Measurements from ENCODE around the gene DISC1.

The DISC1 gene

DNA sequence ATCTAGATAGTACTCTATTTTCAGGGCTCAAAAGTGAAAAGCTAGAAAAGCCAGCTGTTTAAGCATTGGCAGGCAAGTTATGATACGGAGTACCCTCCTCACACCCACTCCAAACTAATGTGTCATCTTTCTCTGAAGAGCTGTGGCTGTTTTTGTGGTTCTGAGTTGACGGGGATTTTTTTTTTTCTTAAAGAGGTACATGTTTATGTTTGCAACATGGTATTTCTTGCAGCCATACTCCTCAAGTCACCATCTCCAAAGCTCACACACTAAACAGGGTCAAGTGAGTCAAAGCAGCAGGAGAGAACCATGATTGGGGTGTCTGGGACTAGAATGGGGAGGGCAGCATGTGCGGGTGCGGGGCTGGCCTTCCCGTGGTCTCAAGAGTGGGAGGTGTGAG lies 347.2 kb downstream of the DISC1 start:
- DNase-seq = no peak

DNA sequence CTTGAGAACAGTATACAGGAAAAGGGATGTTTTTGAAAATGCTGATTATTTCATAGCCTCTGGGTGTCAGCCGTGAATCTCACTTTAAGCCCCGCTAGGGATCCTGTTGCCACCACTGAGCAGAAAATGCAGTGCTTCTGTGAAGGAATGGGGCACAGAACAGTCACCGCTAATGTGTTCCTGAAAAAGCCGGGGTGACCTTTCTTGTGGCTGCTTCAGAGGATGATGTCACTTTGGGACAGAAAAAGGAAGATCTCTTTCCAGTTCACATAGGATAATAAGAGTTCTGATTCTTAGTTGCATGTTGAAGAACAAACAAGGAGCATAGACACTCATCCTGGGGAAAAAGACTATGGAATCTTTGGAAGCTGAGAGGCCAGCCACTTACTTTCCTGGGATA lies 349.6 kb downstream of the DISC1 start:
- DNase-seq = no peak

DNA sequence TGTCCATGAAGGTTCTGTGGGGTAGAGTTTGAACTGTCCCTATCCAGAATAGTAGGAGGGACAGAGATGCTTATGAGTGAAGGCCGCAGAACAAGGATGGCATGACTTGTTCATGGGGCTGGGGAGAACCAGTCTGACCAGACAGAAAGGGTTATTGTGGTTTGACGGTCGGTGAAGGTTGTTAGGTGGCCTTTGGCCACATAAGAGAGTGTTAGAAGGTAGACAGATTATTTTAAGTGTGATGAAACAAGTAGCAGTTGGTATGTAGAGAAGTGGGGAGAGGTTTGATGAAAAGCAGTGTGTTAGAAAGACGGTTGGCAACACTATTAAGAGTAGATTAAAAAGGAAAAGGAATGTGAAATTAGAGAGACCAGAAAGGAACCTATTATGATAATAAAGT lies 355.1 kb downstream of the DISC1 start:
- DNase-seq = no peak

DNA sequence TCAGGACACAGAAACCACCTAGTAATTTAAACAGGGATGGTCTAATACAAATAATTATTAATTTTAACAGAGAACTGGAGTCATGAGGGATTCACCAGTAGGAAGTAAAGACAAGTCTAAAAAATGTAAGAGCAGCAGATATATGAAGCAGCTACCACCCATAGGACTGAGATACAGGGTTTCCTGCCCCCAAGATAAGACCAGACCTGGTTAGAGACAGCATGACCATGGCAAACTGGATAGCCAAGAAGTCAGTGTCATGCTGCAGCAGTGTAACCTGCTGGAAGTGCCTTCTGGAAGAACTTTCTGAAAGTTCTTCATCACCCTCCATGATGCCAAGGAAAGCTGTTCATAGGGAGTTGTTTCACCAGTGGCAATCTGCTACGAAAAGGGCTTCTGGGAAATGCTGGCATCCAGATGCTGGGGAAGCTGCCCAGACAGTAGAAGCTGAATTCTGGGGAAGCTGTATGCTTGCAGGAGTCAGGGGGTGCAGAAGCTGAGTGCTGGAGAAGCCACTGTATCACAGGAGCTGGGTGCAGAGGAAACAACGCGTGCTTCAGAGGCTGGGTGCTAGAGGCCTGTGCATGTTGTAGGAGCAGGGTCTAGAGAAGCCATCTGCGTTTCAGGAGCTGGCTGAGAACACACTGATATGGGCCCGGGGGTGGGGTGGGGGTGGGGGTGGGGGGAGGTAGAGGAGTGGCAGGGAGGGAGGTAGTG lies 356.4 kb downstream of the DISC1 start:
- no peak for DNase-seq

DNA sequence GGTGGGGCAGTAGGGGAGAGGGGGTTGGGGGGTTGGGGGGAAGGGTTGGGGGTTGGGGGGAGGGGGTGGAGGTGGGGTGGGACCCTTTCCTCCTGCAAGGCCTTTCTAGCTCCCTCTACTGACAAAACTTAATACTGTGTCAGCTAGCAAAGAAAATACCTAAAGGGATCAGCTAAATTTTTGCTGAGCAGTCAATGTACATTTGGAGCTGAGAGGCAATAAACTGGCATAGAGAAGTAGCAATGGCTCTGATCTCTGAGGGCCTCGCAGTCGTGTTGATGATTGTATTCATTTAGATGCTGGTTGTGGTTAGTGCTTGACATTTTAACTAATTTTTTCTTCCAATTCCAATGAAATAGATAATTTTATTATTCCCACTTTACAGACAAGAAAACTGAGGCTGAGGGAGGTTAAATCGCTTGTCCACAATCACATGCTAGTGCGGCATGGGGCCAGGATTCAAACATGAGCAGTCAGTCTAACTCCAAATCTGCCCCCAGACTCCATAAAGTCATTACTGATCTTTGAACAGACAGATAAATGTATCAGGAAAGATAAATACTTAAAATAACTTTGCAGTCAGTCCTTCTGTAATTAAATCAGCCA lies 357.1 kb downstream of the DISC1 start:
- DNase-seq = no peak

DNA sequence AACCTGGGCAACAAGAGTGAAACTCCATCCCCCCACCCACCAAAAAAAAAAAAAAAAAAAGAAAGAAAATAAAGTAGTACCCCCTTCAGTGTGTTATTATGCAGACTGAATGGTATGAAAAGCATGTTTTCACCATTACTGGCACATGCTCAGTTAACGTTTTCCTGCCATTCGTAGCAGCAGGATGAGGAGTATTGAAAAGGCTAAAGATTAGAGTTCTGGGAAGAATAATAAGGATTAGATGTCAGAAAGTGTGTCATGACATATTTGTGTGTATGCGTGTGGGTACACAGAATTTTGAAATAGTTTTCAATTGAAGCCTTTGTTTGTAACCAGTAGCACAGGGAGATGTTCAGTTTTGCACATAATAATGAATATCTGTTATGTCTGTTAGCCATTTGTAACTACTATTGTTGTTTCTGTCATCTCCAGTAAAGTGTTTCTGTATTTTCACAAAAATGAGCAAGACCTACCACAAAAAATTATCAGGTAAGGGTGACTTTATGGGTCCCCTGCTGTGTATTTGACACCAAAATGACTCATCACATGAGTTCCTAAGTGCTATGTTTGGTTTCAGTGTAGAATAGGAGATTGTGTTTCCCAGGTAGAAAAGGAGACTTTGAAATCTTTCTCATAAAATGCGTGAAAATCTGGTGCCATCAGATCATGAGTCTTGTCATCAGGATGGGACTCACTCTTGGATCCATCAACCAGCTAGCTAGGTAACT lies 358.9 kb downstream of the DISC1 start:
- DNase-seq = no peak

DNA sequence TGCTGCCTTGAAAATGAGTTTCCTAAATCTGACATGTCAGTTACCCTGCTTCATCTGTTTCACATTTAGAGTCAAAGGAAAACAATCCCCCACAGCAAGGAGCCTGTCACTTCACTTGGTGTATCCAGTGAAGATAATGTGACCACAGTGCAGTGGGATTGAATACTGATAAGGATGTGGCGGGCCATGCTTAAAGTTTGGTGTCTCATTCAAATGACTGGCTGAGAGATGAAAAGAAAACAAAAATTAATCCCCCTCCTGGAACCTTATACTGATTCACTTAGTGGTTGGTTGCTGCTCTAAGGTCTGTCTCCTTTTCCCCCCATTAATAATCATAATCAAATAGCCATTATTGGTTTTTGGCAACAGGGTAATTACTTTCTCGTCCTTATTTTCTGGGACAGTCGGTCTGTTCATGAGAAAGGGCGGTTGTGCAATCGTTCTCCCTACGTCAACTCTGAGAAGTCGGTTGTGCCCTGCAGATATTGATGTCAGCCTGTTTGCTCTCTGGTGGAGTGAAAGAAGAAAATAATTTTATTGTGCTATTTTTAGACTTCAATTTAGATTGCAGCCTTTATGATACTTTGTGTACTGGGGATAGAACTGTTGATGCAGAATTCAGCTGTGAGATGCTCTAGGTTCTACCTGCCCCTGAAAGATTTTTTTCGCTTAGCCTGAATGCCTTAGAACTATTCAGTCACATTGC lies 360.2 kb downstream of the DISC1 start:
- DNase-seq = peak in 1 of 58 donors; percentile 11

DNA sequence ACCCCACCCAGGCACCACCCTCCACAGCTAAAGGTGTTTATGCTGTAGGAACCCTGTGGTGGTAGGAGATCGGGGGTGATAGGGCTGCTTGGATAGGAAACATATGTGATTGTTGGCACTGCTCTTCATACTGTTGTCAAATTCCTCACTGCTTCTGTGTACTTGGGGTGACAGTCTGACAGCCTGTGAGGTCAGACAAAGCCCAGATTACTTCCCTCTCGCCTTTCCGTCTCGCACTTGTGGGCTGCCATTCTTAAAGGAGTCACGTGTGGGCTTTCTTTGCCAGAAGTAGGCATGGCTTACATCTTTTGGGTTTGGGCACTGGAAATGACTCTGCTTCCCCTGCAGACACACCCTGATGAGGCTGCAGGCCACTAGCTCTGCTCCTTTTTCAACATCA lies 363.8 kb downstream of the DISC1 start:
- no peak for DNase-seq

DNA sequence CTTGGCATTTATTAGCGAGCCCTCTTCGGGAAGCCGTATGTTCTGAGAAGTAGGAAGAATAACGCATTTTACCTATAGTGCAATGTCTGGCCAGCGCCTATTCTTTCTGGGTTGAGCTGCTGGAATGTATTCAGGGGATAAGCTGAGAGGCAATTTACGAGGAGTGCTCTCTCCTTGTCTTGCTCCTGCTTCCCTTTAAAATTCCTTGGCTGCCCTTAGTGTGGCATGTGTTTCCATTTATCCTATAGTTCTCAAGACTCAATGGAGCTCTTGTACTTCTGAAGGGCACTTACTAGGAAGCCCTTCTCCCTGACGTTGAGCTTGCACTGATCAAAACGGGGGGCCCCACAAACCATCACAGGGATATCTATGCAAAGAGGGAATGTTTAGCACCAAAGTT lies 364.6 kb downstream of the DISC1 start:
- DNase-seq = no peak

DNA sequence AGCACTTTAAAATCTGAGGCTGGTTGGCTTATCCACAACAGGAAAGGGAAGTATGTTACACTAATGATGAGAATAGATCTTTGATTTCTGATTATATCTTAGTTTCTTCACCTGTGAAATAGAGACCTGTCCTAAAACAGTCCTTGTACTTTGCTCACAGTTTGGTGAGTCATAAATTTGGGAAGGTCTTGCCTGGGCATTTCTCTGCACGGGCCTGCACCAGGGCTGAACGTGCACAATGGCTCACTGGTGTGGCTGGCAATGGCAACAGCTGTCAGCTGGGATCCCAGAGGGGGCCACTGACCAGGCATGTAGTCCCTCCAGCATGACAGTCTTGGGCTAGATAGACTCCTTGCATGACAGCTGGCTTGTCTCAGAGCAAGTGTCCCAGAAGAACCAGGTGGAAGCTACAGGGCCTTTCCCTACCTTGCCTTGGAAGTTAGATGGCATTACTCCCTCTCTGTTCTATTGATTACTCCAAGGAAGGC lies 367.4 kb downstream of the DISC1 start:
- DNase-seq = no peak

DNA sequence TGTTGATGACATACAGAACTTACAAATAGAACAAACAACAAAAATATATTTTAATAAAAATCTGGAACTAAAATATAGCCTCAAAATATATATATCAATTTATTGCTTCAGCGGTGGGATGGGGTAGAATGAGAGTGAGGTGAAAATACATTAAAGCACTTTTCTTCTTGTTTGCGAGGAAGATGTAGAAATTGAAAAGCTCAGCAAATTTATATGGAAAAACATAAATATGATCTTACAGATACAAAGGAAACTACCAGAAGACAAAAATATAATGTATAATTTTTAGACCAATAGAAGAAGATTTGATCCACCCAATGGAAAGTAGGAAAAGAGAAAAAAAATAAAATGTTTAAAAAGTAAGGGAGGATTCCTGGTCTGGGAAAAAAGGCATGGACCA lies 372.2 kb downstream of the DISC1 start:
- no peak for DNase-seq

DNA sequence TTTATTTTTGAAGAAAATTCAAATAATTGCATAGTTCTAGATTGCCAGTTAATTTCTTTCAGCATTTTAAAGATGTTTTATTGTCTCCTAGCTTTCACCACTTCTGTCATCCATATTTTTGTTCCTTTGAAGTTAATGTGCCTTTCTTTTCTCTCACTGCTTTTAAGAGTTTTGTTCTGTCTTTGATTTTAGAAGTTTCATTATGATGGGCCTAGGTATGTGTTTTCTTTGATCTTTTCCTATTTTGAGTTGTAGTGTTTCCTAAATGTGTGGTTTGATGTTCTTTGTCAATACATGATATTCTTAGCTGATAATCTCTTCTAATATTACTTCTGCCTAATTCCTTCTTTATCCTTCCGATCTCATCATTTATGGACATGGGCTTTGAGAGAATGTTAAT lies 378.7 kb downstream of the DISC1 start:
- no peak for DNase-seq

DNA sequence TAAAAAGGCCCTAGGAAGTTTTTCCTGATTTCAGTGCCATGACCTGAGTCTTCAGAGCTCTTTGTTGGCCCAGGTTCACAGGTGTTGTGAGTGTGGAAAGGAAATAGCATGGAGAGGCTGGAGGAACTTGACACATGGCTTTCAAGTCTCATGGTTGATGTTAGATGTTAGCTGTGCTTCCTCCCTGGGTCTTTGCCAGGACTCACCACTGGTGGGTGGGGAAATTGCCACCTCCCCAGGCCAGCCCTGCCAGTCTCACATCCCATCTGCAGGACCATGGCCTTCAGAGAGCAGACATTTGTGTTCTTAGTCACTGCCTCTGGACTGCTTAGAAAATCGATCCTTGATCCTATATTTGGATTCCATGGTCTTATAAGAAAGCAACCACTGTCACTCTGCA lies 383.2 kb downstream of the DISC1 start:
- peak in 1 of 58 donors; percentile 6 for DNase-seq

DNA sequence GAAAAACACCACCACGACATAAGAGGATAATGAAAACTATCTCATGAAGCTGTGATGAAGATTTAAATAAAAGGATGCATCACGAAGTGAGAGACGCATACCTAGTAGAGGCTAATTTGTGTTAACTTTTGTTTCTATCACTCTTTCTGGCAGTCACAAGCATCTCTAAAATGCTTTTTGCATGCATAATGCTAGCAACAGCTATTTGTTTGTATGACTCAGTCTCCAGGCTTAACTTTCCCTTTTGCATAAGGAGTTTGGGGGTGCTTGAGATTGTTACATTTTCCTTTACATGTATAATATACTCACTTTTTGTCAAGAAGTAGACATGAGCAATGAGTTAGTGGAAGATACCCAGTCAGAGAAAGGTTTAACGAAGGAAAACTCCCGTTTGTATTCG lies 385.4 kb downstream of the DISC1 start:
- no peak for DNase-seq

DNA sequence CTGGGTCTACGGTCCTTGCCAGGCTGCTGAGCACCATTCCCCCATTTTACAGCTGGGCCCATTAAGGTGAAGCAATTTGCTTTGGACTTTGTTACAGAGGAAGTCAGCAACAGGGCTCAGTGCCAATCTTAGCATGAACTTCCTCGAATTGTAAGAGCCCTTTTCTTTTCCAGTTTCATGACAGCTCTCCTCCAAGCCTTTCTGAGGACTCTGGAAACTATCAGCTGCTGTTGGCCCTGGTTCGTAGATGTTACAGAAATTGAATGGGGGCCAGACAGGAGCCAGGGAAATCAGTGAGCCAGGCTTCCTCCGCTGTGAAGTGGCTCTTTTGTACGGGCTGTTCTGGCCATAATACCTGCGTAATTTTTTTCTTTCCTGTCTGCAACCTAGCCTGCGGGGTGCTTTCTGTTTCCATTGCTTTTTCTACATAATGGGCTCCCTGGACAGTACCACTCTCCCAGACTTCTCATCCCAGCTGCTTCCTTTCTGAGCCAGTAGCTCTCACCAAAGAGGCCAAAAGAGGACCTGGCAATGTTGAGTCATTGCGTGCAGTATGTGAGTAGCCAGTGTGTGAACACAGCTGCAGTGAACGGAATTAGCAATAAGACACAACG lies 386.3 kb downstream of the DISC1 start:
- peak in 6 of 58 donors; percentile 5 to 30 (median 10) for DNase-seq

DNA sequence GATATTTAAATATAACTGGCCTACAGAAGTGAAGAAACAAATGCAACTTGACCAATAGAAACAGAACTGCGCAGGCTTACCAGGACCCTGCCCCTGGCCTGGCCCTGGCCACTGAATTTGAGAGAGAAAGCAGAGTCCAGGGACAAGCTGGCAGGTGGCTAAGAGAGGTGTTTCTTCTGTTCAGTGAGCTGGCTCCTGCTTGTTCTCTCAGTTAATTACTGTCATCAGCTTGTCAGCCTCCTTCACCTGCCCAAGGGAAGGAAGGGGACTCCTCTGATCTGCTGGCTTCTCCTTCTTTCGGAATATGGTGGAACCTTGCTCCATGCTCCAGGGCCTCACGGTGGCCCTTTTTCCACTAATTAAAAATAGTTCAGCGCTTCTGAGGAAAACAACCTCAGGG lies 388.4 kb downstream of the DISC1 start:
- no peak for DNase-seq

DNA sequence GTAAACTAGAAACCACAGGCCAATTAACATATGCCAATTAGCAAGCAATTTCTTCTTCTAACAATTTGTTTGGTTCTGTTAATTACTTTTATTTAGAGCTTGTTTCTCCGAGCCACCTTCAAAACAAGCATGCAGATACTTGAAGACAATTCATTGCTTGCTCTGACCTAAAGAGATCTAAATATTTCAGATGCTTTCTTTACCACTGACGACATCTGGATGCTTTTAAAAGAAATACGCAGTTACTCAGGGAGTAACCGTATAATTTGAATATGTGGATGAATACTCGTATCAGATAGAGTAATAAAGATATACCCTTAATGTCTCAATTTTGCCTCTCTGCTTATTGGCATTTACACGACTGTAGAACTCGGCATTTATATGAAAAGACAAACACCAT lies 390.0 kb downstream of the DISC1 start:
- DNase-seq = no peak

DNA sequence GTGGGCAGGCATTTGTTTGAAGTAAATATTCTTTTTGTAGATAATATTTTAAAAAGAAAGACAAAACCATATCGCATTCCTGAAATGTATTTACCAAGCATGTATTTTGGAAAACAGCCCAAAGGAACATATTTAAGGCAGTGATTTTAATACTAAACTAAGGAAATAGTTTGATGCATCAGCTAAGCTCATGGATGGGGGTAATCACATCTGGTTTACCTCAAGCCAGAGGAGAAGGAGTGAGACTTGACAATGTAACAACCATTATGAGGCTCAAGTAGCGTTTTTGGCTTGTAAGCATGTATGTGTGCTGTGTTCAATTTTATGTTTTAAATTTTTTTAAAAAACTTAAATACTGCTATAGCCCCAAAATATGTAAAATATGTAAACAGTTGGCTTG lies 390.5 kb downstream of the DISC1 start:
- DNase-seq = no peak

DNA sequence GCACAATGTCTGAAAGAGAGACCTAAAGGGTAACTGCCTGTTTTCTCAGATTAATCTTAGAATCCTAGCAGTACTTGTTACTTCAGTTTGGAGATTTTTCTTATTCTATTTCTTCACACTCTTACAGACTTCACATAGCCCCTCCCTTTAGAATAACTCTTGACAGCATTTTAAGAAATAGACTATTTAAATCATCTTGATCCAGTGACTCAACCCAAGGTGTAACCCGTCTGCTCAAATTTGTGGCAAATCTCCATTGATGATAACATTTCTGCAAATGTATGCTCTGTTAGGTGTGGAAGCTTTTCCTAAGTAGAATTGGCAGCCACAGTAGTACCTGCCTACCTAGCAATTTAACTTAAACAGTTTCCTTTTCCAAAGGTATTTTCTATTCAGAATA lies 391.2 kb downstream of the DISC1 start:
- no peak for DNase-seq

DNA sequence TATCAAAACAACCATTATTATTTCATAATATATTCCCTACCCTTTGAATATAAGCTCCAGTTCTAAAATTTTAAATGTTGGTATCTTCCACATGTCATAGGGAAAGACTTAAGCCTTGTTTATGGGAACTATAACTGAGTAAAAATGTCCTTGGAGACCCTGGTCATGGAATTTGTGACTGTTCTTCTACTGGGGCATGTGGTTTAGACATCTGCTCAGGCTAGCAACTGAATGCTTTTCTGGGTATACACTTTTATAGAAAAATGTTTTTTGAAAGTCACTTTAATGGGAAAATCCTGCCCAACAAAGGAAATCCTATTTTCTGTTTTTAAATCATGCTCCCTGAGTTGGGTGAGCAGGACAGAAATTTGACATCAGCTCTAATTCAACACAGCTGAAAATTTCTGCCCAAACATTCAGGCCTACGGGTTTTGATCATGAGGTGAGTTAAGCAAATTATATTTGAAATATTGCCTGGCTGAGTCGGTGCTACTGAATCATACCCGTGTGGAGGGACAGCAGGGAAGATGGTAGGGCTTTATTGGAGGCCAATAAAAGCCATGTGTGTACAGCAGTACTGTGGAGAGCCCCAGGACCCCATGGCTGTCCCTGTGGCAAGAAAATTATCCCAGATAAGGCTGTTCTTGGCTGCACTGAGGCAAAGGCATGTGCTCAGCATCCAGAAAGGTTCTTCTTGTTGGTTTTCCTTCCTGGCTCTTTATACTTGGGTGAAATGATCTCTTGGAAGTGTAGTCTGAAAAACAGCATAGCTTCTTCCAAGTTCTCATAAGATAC lies 391.8 kb downstream of the DISC1 start:
- no peak for DNase-seq

DNA sequence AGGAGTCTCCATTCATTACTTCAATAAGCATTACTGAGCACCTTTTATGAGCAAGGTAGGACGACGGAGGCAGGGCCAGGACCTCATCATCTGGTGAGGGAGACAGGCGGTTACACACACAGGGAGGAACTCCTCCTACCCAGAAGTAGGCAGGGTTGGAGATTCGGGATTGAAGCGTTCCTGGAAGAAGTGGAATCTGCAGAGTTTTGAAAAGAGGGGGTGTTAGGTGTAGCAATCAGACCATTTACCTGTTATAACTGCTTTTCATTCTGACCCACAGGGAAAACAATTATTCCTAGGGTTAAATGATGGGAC lies 392.4 kb downstream of the DISC1 start:
- no peak for DNase-seq
